ENCODE data around the gene C9orf50. TPM values are rescaled to one million over a fixed set of nuclear protein-coding genes. Genes with fewer than 3 reads are reported as not detected.

Gene C9orf50
- total RNA-seq, 1 donor: not detected

GRCh38 chr9:129615407-129616285, 5.3 kb downstream of the C9orf50 start:
- H3K4me3 ChIP-seq (ENCODE audit: low read depth, low read length): no peak overlapping the region
- TF ChIP-seq CTCF (IDR thresholded peaks at IDR 0.05; ENCODE audit: insufficient read depth, low read length): no peak
- no peak for DNase-seq (ENCODE audit: low read depth)

GRCh38 chr9:129614932-129615331, 6.0 kb downstream of the C9orf50 start:
- no peak overlapping the region for H3K4me3 ChIP-seq (ENCODE audit: low read depth, low read length)
- DNase-seq (ENCODE audit: low read depth): no peak
- TF ChIP-seq CTCF (IDR thresholded peaks at IDR 0.05; ENCODE audit: insufficient read depth, low read length): no peak

- no peak for DNase-seq (ENCODE audit: low read depth)
- no peak overlapping the region for H3K4me3 ChIP-seq (ENCODE audit: low read depth, low read length)
- no peak for TF ChIP-seq CTCF (IDR thresholded peaks at IDR 0.05; ENCODE audit: insufficient read depth, low read length)
These were observed 7.3 kb downstream of the C9orf50 start for GRCh38 chr9:129613520-129614175.

- TF ChIP-seq CTCF (IDR thresholded peaks at IDR 0.05; ENCODE audit: insufficient read depth, low read length): no peak
- no peak overlapping the region for H3K4me3 ChIP-seq (ENCODE audit: low read depth, low read length)
- DNase-seq (ENCODE audit: low read depth): no peak
These were observed 7.9 kb downstream of the C9orf50 start for GRCh38 chr9:129612815-129613519.

GRCh38 chr9:129612123-129612522, 8.8 kb downstream of the C9orf50 start:
- no peak for TF ChIP-seq CTCF (IDR thresholded peaks at IDR 0.05; ENCODE audit: insufficient read depth, low read length)
- no peak for DNase-seq (ENCODE audit: low read depth)
- no peak overlapping the region for H3K4me3 ChIP-seq (ENCODE audit: low read depth, low read length)

- no peak for DNase-seq (ENCODE audit: low read depth)
- peak overlapping the region; percentile 74 for H3K4me3 ChIP-seq (ENCODE audit: low read depth, low read length)
- TF ChIP-seq CTCF (IDR thresholded peaks at IDR 0.05; ENCODE audit: insufficient read depth, low read length): no peak
These were observed 9.5 kb downstream of the C9orf50 start for GRCh38 chr9:129611307-129611800.

Measured in fibroblast of the aortic adventitia (primary cell).